ENCODE data around the gene RPL4.

RPL4 gene

GRCh38 chr15:66488525-66488924 is 16.1 kb downstream of the RPL4 start:
- no peak overlapping the region for H3K4me3 ChIP-seq (ENCODE audit: low read length)
- no peak for TF ChIP-seq CTCF (conservative IDR thresholded peaks at IDR 0.05; ENCODE audit: low read depth, low read length)
- DNase-seq (ENCODE audit: low read depth), result no peak

GRCh38 chr15:66486887-66487286 is 17.8 kb downstream of the RPL4 start:
- no peak for DNase-seq (ENCODE audit: low read depth)
- no peak overlapping the region for H3K4me3 ChIP-seq (ENCODE audit: low read length)
- TF ChIP-seq CTCF (conservative IDR thresholded peaks at IDR 0.05; ENCODE audit: low read depth, low read length), result no peak

GRCh38 chr15:66484539-66485112 is 20.0 kb downstream of the RPL4 start:
- DNase-seq (ENCODE audit: low read depth), result no peak
- H3K4me3 ChIP-seq (ENCODE audit: low read length), result no peak overlapping the region
- TF ChIP-seq CTCF (conservative IDR thresholded peaks at IDR 0.05; ENCODE audit: low read depth, low read length), result no peak

GRCh38 chr15:66483131-66483566 is 21.5 kb downstream of the RPL4 start:
- H3K4me3 ChIP-seq (ENCODE audit: low read length), result no peak overlapping the region
- no peak for TF ChIP-seq CTCF (conservative IDR thresholded peaks at IDR 0.05; ENCODE audit: low read depth, low read length)
- no peak for DNase-seq (ENCODE audit: low read depth)

- DNase-seq (ENCODE audit: low read depth), result no peak
- no peak overlapping the region for H3K4me3 ChIP-seq (ENCODE audit: low read length)
- TF ChIP-seq CTCF (conservative IDR thresholded peaks at IDR 0.05; ENCODE audit: low read depth, low read length), result no peak
Measured at GRCh38 chr15:66482539-66482938, 22.1 kb downstream of the RPL4 start.

- DNase-seq (ENCODE audit: low read depth), result no peak
- H3K4me3 ChIP-seq (ENCODE audit: low read length), result no peak overlapping the region
- TF ChIP-seq CTCF (conservative IDR thresholded peaks at IDR 0.05; ENCODE audit: low read depth, low read length), result no peak
Measured at GRCh38 chr15:66481107-66481856, 23.4 kb downstream of the RPL4 start.

GRCh38 chr15:66480267-66480666 is 24.4 kb downstream of the RPL4 start:
- H3K4me3 ChIP-seq (ENCODE audit: low read length), result no peak overlapping the region
- no peak for TF ChIP-seq CTCF (conservative IDR thresholded peaks at IDR 0.05; ENCODE audit: low read depth, low read length)
- DNase-seq (ENCODE audit: low read depth), result no peak

Data from retinal pigment epithelial cell (primary cell).